ENCODE data around the gene FBXL17. TPM values are rescaled to one million over a fixed set of nuclear protein-coding genes. Genes with fewer than 3 reads are reported as not detected.

Gene FBXL17
- total RNA-seq, 1 experiment from 2014 or later: 11.6 TPM

DNA sequence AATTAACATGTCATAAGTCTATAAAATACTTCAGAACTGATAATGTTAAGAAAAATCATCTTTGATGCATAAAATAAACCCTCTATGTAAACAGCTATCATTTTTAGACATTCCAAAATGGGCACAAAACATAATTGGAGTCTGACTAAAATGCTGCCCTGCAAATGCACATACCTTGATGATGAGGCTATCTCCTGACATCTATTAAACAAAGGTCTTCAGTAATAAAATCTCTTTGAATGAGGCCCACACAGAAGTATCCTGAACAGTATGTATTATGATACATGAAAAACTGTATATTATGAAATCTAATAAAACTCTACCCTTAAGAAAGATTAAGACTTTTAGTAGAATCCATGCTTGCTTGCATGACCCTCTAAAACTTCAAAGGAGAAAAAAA lies 66.1 kb downstream of the FBXL17 start:
- H3K4me3 ChIP-seq (ENCODE audit: low read depth, low read length): no peak overlapping the region
- no peak for DNase-seq
- H3K4me1 ChIP-seq: no peaks in the 10 kb centered on the region
- H3K36me3 ChIP-seq (ENCODE audit: control insufficient read depth, insufficient read depth, low read length): no peaks in the 10 kb centered on the region
- Mint-ChIP-seq H3K27ac (ENCODE audit: unreplicated experiment) (no peak overlapping the region), H3K9me3 (ENCODE audit: unreplicated experiment) (no peaks in the 10 kb centered on the region), H3K4me1 (ENCODE audit: low read depth, unreplicated experiment) (no peaks in the 10 kb centered on the region), H3K4me3 (ENCODE audit: unreplicated experiment) (no peak overlapping the region), H3K36me3 (ENCODE audit: insufficient read depth, unreplicated experiment) (no peaks in the 10 kb centered on the region), H3K27me3 (ENCODE audit: insufficient read depth, unreplicated experiment) (no peaks in the 10 kb centered on the region)
- ChIA-PET POLR2A (no interaction called here), CTCF (no interaction called here)
- H3K9me3 ChIP-seq: no peaks in the 10 kb centered on the region; the same call in 1 of the 2 replicates
- no TSS peak for BruUV-seq (replicated peaks)
- intact Hi-C loops (cut with micrococcal nuclease; ENCODE audit: unreplicated experiment): no loop called here
- H3K27me3 ChIP-seq (replicated peaks; ENCODE audit: control insufficient read depth, insufficient read depth, low read length): no peaks in the 10 kb centered on the region
- TF ChIP-seq, protein P1, sequence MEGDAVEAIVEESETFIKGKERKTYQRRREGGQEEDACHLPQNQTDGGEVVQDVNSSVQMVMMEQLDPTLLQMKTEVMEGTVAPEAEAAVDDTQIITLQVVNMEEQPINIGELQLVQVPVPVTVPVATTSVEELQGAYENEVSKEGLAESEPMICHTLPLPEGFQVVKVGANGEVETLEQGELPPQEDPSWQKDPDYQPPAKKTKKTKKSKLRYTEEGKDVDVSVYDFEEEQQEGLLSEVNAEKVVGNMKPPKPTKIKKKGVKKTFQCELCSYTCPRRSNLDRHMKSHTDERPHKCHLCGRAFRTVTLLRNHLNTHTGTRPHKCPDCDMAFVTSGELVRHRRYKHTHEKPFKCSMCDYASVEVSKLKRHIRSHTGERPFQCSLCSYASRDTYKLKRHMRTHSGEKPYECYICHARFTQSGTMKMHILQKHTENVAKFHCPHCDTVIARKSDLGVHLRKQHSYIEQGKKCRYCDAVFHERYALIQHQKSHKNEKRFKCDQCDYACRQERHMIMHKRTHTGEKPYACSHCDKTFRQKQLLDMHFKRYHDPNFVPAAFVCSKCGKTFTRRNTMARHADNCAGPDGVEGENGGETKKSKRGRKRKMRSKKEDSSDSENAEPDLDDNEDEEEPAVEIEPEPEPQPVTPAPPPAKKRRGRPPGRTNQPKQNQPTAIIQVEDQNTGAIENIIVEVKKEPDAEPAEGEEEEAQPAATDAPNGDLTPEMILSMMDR (IDR thresholded peaks at IDR 0.05; ENCODE audit: insufficient read depth in 1 of 2, low read depth in 1 of 2, low read length in 1 of 2, severe bottlenecking in 1 of 2, unreplicated experiment in 1 of 2): no peak

DNA sequence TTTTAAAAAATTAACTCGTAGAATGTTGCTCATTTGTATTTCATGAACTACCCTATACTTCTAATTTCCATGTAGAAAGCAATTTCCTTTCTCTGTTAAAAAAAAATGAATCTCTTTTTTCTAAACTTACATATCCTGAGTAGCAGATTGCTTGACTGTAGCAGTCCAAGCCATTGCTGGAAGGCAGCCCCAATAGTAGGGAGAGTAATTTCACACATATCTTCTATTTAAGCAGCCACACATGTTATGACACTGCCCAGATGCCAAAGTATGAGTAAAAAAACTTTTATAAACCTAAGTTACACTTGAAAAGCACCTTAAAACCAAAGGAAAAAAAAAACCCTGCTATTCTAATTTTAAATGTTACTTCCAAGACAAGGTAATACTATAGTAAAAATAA lies 69.6 kb downstream of the FBXL17 start:
- no peak for DNase-seq
- ChIA-PET POLR2A (no interaction called here), CTCF (no interaction called here)
- Mint-ChIP-seq H3K36me3 (ENCODE audit: insufficient read depth, unreplicated experiment) (no peaks in the 10 kb centered on the region), H3K4me1 (ENCODE audit: low read depth, unreplicated experiment) (no peaks in the 10 kb centered on the region), H3K27me3 (ENCODE audit: insufficient read depth, unreplicated experiment) (no peaks in the 10 kb centered on the region), H3K4me3 (ENCODE audit: unreplicated experiment) (no peak overlapping the region), H3K27ac (ENCODE audit: unreplicated experiment) (no peak overlapping the region), H3K9me3 (ENCODE audit: unreplicated experiment) (no peaks in the 10 kb centered on the region)
- H3K4me3 ChIP-seq (ENCODE audit: low read depth, low read length): no peak overlapping the region
- BruUV-seq (replicated peaks): no TSS peak
- TF ChIP-seq, protein P1 (IDR thresholded peaks at IDR 0.05; ENCODE audit: insufficient read depth in 1 of 2, low read depth in 1 of 2, low read length in 1 of 2, severe bottlenecking in 1 of 2, unreplicated experiment in 1 of 2): no peak
- no peaks in the 10 kb centered on the region for H3K36me3 ChIP-seq (ENCODE audit: control insufficient read depth, insufficient read depth, low read length)
- H3K9me3 ChIP-seq: no peaks in the 10 kb centered on the region; the same call in 1 of the 2 replicates
- H3K27me3 ChIP-seq (replicated peaks; ENCODE audit: control insufficient read depth, insufficient read depth, low read length): no peaks in the 10 kb centered on the region
- H3K4me1 ChIP-seq: no peaks in the 10 kb centered on the region
- intact Hi-C loops (cut with micrococcal nuclease; ENCODE audit: unreplicated experiment): no loop called here

DNA sequence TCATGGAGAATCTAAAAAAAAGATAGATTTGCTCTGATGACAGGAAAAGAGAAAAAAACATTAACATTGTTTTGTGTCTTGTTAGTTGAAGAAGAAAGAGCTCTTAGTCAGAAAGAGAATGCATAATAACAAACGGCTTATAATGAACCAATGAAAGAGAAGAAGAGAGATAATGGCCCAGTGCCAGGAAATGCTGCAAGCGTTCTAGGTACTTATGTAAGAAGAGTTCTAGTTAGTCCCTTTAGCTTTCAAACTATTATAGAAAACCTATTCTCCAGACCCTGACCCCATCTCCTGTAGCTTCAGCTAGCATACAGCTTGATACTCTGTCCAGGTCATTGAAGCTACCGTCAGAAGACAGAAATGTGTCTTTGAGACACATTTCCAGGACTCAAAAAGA lies 70.2 kb downstream of the FBXL17 start:
- H3K27ac Mint-ChIP-seq (ENCODE audit: unreplicated experiment): no peak overlapping the region
- TF ChIP-seq, protein P1 (IDR thresholded peaks at IDR 0.05; ENCODE audit: insufficient read depth in 1 of 2, low read depth in 1 of 2, low read length in 1 of 2, severe bottlenecking in 1 of 2, unreplicated experiment in 1 of 2): no peak
- H3K27me3 Mint-ChIP-seq (ENCODE audit: insufficient read depth, unreplicated experiment): no peaks in the 10 kb centered on the region
- no peaks in the 10 kb centered on the region for H3K4me1 ChIP-seq
- no peaks in the 10 kb centered on the region for H3K36me3 ChIP-seq (ENCODE audit: control insufficient read depth, insufficient read depth, low read length)
- ChIA-PET POLR2A (no interaction called here), CTCF (no interaction called here)
- H3K36me3 Mint-ChIP-seq (ENCODE audit: insufficient read depth, unreplicated experiment): no peaks in the 10 kb centered on the region
- H3K4me1 Mint-ChIP-seq (ENCODE audit: low read depth, unreplicated experiment): no peaks in the 10 kb centered on the region
- DNase-seq: no peak
- H3K4me3 ChIP-seq (ENCODE audit: low read depth, low read length): no peak overlapping the region
- H3K27me3 ChIP-seq (replicated peaks; ENCODE audit: control insufficient read depth, insufficient read depth, low read length): no peaks in the 10 kb centered on the region
- intact Hi-C loops (cut with micrococcal nuclease; ENCODE audit: unreplicated experiment): no loop called here
- H3K4me3 Mint-ChIP-seq (ENCODE audit: unreplicated experiment): no peak overlapping the region
- BruUV-seq (replicated peaks): no TSS peak
- no peaks in the 10 kb centered on the region for H3K9me3 Mint-ChIP-seq (ENCODE audit: unreplicated experiment)
- H3K9me3 ChIP-seq: no peaks in the 10 kb centered on the region; the same call in 1 of the 2 replicates

All from Caco-2 (cell line).